MM.1S (cell line): ENCODE results near the gene CFAP77.
A peak's percentile ranks its signal among the peaks of the same experiment; 100 is the strongest.

ENCODE experiments used
- DNase-seq: peaks from one replicate; pipeline ENCODE4 v3.0.0-alpha.2; 2015
- H2AFZ ChIP-seq: fragments of 300-600 bp; sonication (generic); 2 replicates; pipeline ENCODE4 v1.6.0; 2016; ENCODE audit warnings: antibody characterized with exemption, low read length
- H3F3A ChIP-seq: fragments of 300-600 bp; sonication (generic); 2 replicates; pipeline ENCODE4 v1.6.1; 2016; ENCODE audit warnings: mild to moderate bottlenecking, antibody characterized with exemption, low read length, moderate library complexity, mixed read lengths; ENCODE audit not compliant: insufficient read depth
- H3K27ac ChIP-seq: fragments of 300-600 bp; sonication (generic); 2 replicates; pipeline ENCODE4 v1.5.1; 2016; ENCODE audit warnings: mild to moderate bottlenecking, low read length
- H3K27me3 ChIP-seq: fragments of 300-600 bp; sonication (generic); replicated peaks from 2 replicates; pipeline ENCODE4 v1.6.0; 2016; ENCODE audit warnings: low read length; ENCODE audit not compliant: insufficient read depth
- H3K36me3 ChIP-seq: fragments of 300-600 bp; sonication (generic); replicated peaks from 2 replicates; pipeline ENCODE4 v1.6.1; 2016; ENCODE audit warnings: mild to moderate bottlenecking, low read length, mixed read lengths; ENCODE audit not compliant: insufficient read depth
- H3K4me1 ChIP-seq: fragments of 300-600 bp; sonication (generic); 2 replicates; pipeline ENCODE4 v1.6.1; 2016; ENCODE audit warnings: low read length, mixed read lengths
- H3K4me2 ChIP-seq: fragments of 300-600 bp; sonication (generic); 2 replicates; pipeline ENCODE4 v1.6.0; 2016; ENCODE audit warnings: low read depth, low read length
- H3K4me3 ChIP-seq: fragments of 300-600 bp; sonication (generic); 2 replicates; pipeline ENCODE4 v1.5.1; 2016; ENCODE audit warnings: low read length, mixed read lengths
- H3K79me2 ChIP-seq: fragments of 300-600 bp; sonication (generic); 2 replicates; pipeline ENCODE4 v1.6.1; 2016; ENCODE audit warnings: mixed run types, low read length, mixed read lengths
- H3K9ac ChIP-seq: fragments of 300-600 bp; sonication (generic); 2 replicates; pipeline ENCODE4 v1.6.1; 2016; ENCODE audit warnings: low read length, mixed read lengths
- H3K9me2 ChIP-seq: fragments of 300-600 bp; sonication (generic); replicated peaks from 2 replicates; pipeline ENCODE4 v1.6.1; 2016; ENCODE audit warnings: mild to moderate bottlenecking, low read length, mixed read lengths; ENCODE audit not compliant: insufficient read depth
- H3K9me3 ChIP-seq: fragments of 300-600 bp; sonication (generic); replicated peaks from 2 replicates; pipeline ENCODE4 v1.6.1; 2016; ENCODE audit warnings: mild to moderate bottlenecking, low read length, mixed read lengths; ENCODE audit not compliant: insufficient read depth
- H4K20me1 ChIP-seq: fragments of 300-600 bp; sonication (generic); 2 replicates; pipeline ENCODE4 v1.6.1; 2016; ENCODE audit warnings: mild to moderate bottlenecking, low read length, moderate library complexity, mixed read lengths; ENCODE audit not compliant: insufficient read depth
- EZH2 ChIP-seq: fragments of 300-600 bp; sonication (generic); optimal IDR thresholded peaks from 2 replicates; pipeline ENCODE3; 2017; ENCODE audit warnings: low read depth, mild to moderate bottlenecking, antibody characterized with exemption, low read length, mixed read lengths
- EZH2phosphoT487 ChIP-seq: fragments of 300-600 bp; sonication (generic); IDR thresholded peaks from 2 replicates; pipeline ENCODE4 v1.6.1; 2018; ENCODE audit warnings: antibody characterized with exemption, low read length
- TF ChIP-seq, protein P1 (sequence below): fragments of 300-600 bp; sonication (generic); IDR thresholded peaks from 2 replicates; pipeline ENCODE4 v1.5.1; 2016; ENCODE audit warnings: antibody characterized with exemption, low read length, mixed read lengths

The CFAP77 gene

DNA sequence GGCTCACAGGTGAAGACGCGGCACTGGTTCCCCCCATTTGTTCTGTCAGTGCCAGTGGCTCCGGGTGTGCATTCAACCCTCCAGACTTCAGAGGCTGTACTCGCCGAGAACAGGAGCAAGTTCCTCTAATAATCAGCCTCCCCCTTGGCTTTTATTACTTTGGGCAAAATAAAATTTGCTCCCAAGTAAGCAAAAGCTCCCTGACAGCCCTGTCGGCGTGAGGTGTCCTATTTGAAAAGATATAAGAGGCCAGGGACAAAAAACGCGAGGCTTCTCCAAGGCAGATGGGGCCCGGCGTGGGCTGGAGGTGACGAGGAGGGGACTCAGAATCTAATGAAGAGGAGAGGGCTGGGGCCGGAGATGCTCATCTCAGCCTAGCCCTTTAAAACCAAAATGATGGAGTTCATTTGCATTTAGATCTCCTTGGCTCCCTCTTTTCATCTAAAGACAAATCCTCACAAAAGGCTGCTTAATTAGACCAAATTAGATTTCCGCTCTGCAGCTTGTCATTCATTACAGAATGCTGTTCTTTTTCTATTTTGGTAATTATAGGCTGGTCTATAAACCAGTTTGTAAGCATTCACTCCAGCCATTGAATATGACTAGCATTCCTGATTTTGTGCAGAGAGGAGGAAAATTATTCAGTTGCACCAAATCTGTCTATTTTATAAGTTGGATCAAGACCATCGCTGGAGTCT lies 68.5 kb downstream of the CFAP77 start:
- Histone ChIP-seq H3K4me1 (no peaks in the 10 kb centered on the region), H3K79me2 (no peaks in the 10 kb centered on the region), H3K9me3 (no peaks in the 10 kb centered on the region), H3K27me3 (peaks cover 94% of the 10 kb centered on the region), H2AFZ (no peak overlapping the region), H4K20me1 (no peaks in the 10 kb centered on the region), H3K4me3 (no peak overlapping the region), H3K9ac (no peak overlapping the region), H3K9me2 (no peaks in the 10 kb centered on the region), H3K36me3 (no peaks in the 10 kb centered on the region), H3K4me2 (no peak overlapping the region), H3K27ac (no peak overlapping the region), H3F3A (no peaks in the 10 kb centered on the region)
- TF ChIP-seq EZH2phosphoT487 (no peak), EZH2 (peak; percentile 63)
- no peak for DNase-seq

DNA sequence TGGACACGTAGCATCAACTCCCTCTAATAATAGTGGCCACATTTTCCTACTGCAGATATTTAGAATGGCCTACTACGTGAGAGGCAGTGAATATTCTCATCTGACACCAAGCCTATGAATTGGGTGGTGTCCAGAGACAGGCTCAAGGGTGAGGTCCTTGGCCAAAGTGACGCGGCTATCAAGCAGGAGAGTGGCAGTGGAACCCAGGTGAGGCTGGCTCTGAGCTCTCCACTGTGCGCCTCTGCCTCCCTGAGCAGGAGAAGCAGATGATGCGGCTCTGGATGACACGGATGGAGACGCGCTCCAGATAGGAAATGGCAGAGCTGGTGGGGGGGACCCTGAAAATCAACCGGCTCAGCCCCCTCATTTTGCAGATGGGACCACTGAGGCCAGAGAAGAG lies 69.7 kb downstream of the CFAP77 start:
- Histone ChIP-seq H3K9me3 (no peaks in the 10 kb centered on the region), H3K27ac (no peak overlapping the region), H3K9me2 (no peaks in the 10 kb centered on the region), H3K79me2 (no peaks in the 10 kb centered on the region), H3K36me3 (no peaks in the 10 kb centered on the region), H3K9ac (no peak overlapping the region), H3F3A (no peaks in the 10 kb centered on the region), H3K4me1 (no peaks in the 10 kb centered on the region), H2AFZ (no peak overlapping the region), H4K20me1 (no peaks in the 10 kb centered on the region), H3K4me3 (no peak overlapping the region), H3K4me2 (no peak overlapping the region), H3K27me3 (peaks cover 94% of the 10 kb centered on the region)
- no peak for DNase-seq
- TF ChIP-seq EZH2phosphoT487 (no peak), EZH2 (no peak)
- TF ChIP-seq, protein P1, sequence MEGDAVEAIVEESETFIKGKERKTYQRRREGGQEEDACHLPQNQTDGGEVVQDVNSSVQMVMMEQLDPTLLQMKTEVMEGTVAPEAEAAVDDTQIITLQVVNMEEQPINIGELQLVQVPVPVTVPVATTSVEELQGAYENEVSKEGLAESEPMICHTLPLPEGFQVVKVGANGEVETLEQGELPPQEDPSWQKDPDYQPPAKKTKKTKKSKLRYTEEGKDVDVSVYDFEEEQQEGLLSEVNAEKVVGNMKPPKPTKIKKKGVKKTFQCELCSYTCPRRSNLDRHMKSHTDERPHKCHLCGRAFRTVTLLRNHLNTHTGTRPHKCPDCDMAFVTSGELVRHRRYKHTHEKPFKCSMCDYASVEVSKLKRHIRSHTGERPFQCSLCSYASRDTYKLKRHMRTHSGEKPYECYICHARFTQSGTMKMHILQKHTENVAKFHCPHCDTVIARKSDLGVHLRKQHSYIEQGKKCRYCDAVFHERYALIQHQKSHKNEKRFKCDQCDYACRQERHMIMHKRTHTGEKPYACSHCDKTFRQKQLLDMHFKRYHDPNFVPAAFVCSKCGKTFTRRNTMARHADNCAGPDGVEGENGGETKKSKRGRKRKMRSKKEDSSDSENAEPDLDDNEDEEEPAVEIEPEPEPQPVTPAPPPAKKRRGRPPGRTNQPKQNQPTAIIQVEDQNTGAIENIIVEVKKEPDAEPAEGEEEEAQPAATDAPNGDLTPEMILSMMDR: no peak

DNA sequence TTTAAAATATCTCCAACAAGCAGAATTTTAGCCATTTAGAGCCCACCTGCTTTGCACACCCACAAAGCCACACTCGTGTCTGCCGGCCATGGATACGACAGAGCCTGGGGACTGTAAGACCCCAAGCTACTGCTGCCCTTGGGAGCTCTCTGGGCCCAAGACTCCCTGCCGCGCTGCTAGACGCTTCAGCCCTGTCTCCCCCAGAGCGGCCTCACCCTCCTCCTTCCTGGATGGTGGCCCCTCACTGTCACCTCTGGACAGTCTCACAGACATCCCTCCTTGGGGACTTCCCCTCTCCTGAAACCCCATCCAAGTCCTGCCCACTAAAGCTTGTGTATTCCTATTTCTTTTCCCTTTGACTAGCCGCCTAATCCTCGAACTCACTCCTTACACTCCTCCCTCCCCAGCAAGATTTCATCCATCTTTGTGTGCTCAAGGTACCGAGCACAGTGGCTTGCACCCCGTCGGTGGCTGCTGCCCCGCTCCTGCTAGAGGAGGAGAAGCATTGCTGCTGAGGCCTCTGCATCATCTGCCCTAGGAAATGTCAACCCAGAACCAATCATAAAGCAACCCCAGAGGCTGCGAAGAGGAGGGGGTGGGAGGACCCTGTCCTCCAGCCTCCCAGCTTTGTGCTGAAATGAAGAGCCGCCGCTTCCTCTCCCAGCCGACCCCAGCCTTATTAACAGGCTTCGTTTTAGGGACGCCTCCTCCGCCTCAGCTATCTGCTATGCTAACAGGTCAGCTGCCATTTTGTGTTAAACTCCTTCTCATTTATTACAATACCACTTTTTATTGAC lies 71.2 kb downstream of the CFAP77 start:
- TF ChIP-seq EZH2 (no peak), EZH2phosphoT487 (no peak)
- TF ChIP-seq, protein P1: no peak
- H3K4me2 ChIP-seq: no peak overlapping the region
- H3K27ac ChIP-seq: no peak overlapping the region
- no peak overlapping the region for H3K4me3 ChIP-seq
- H3K9ac ChIP-seq: no peak overlapping the region
- H4K20me1 ChIP-seq: no peaks in the 10 kb centered on the region
- no peak overlapping the region for H2AFZ ChIP-seq
- DNase-seq: no peak
- peaks cover 91% of the 10 kb centered on the region for H3K27me3 ChIP-seq
- H3K36me3 ChIP-seq: no peaks in the 10 kb centered on the region
- no peaks in the 10 kb centered on the region for H3K4me1 ChIP-seq
- no peaks in the 10 kb centered on the region for H3F3A ChIP-seq
- H3K79me2 ChIP-seq: no peaks in the 10 kb centered on the region
- H3K9me3 ChIP-seq: no peaks in the 10 kb centered on the region
- H3K9me2 ChIP-seq: no peaks in the 10 kb centered on the region
